HG02840 (cell line): ENCODE results near the gene LRRIQ1.

ENCODE experiments used
- ATAC-seq: cut with Tn5 transposase; IDR thresholded peaks from one replicate; pipeline ENCODE4 v1.9.1; 2021; ENCODE audit warnings: mild to moderate bottlenecking, moderate library complexity, moderate number of reproducible peaks; ENCODE audit not compliant: unreplicated experiment, low FRiP score

The LRRIQ1 gene

GRCh38 chr12:85043829-85044228 is 7.7 kb downstream of the LRRIQ1 start:
- ATAC-seq = no peak

GRCh38 chr12:85057370-85057963 is 21.3 kb downstream of the LRRIQ1 start:
- peak; percentile 69 for ATAC-seq

- ATAC-seq = no peak
Measured at GRCh38 chr12:85058339-85058738, 22.2 kb downstream of the LRRIQ1 start.

- no peak for ATAC-seq
Measured at GRCh38 chr12:85059594-85059993, 23.4 kb downstream of the LRRIQ1 start.

- ATAC-seq = no peak
Measured at GRCh38 chr12:85060916-85061315, 24.8 kb downstream of the LRRIQ1 start.

GRCh38 chr12:85065837-85066482 is 29.8 kb downstream of the LRRIQ1 start:
- no peak for ATAC-seq

GRCh38 chr12:85072826-85073225 is 36.7 kb downstream of the LRRIQ1 start:
- no peak for ATAC-seq

- ATAC-seq = no peak
Measured at GRCh38 chr12:85076688-85077430, 40.7 kb downstream of the LRRIQ1 start.

- no peak for ATAC-seq
Measured at GRCh38 chr12:85085066-85085465, 48.9 kb downstream of the LRRIQ1 start.

GRCh38 chr12:85089792-85090191 is 53.6 kb downstream of the LRRIQ1 start:
- no peak for ATAC-seq

GRCh38 chr12:85092814-85093370 is 56.7 kb downstream of the LRRIQ1 start:
- ATAC-seq = no peak

GRCh38 chr12:85095501-85095900 is 59.4 kb downstream of the LRRIQ1 start:
- no peak for ATAC-seq

GRCh38 chr12:85130646-85131045 is 94.5 kb downstream of the LRRIQ1 start:
- no peak for ATAC-seq

GRCh38 chr12:85138833-85139232 is 102.7 kb downstream of the LRRIQ1 start:
- no peak for ATAC-seq

- ATAC-seq = no peak
Measured at GRCh38 chr12:85147331-85147730, 111.2 kb downstream of the LRRIQ1 start.

- no peak for ATAC-seq
Measured at GRCh38 chr12:85152311-85152729, 116.2 kb downstream of the LRRIQ1 start.

- no peak for ATAC-seq
Measured at GRCh38 chr12:85155791-85156190, 119.6 kb downstream of the LRRIQ1 start.

- no peak for ATAC-seq
Measured at GRCh38 chr12:85156569-85156968, 120.4 kb downstream of the LRRIQ1 start.

GRCh38 chr12:85157035-85157603 is 121.0 kb downstream of the LRRIQ1 start:
- no peak for ATAC-seq

- ATAC-seq = no peak
Measured at GRCh38 chr12:85163752-85164321, 127.7 kb downstream of the LRRIQ1 start.
